HepG2 (cell line): ENCODE data around the gene GMEB1. TPM values are rescaled to one million over a fixed set of nuclear protein-coding genes. Genes with fewer than 3 reads are reported as not detected.

Experiments
- ATF7-NPFF ChIP-seq: sonication (generic); formaldehyde crosslinking; IDR thresholded peaks from 2 replicates; pipeline ENCODE4 v1.8.1; 2023; ENCODE audit warnings: mild to moderate bottlenecking, low read depth, missing genetic modification reagents, moderate library complexity
- BRF2 ChIP-seq: sonication (generic); formaldehyde crosslinking; IDR thresholded peaks from 2 replicates; pipeline ENCODE4 v1.8.1; 2022; ENCODE audit warnings: mild to moderate bottlenecking, missing genetic modification reagents
- CREM ChIP-seq, 2 experiments: sonication (generic) in 1 of 2; formaldehyde crosslinking in 1 of 2; IDR thresholded peaks; 2 replicates each; pipeline versions ENCODE4 v1.4.0 to v1.6.1; 2016 to 2020; ENCODE audit warnings: antibody characterized with exemption in 1 of 2, mild to moderate bottlenecking in 1 of 2, missing genetic modification reagents in 1 of 2
- EEA1 ChIP-seq: sonication (generic); formaldehyde crosslinking; IDR thresholded peaks from 2 replicates; pipeline ENCODE4 v1.5.1; 2020; ENCODE audit warnings: mild to moderate bottlenecking, missing genetic modification reagents, borderline replicate concordance
- MIXL1 ChIP-seq: IDR thresholded peaks from 2 replicates; pipeline ENCODE4 v1.6.1; 2016
- RFX1 ChIP-seq: fragments of 450-650 bp; IDR thresholded peaks from 2 replicates; pipeline ENCODE4 v1.6.1; 2017
- SETDB1 ChIP-seq: sonication (generic); formaldehyde crosslinking; IDR thresholded peaks from 2 replicates; pipeline ENCODE4 v1.5.1; 2020; ENCODE audit warnings: missing genetic modification reagents, mild to moderate bottlenecking, borderline replicate concordance
- SIN3B ChIP-seq: fragments of 150-350 bp; IDR thresholded peaks from 2 replicates; pipeline ENCODE4 v1.6.1; 2014; ENCODE audit warnings: low read length
- SMYD3 ChIP-seq: sonication (generic); formaldehyde crosslinking; IDR thresholded peaks from 2 replicates; pipeline ENCODE4 v1.8.1; 2023; ENCODE audit warnings: mild to moderate bottlenecking, missing genetic modification reagents
- TFAP4 ChIP-seq: sonication (generic); IDR thresholded peaks from 2 replicates; pipeline ENCODE4 v1.6.1; 2016; ENCODE audit warnings: low read depth, borderline replicate concordance
- ZBTB7A ChIP-seq: sonication (generic); formaldehyde crosslinking; IDR thresholded peaks from 2 replicates; pipeline ENCODE4 v1.8.0; 2022; ENCODE audit warnings: mild to moderate bottlenecking, missing genetic modification reagents
- ZFP90 ChIP-seq: sonication (generic); formaldehyde crosslinking; IDR thresholded peaks from 2 replicates; pipeline ENCODE4 v1.8.0; 2022; ENCODE audit warnings: missing genetic modification reagents, mild to moderate bottlenecking, inconsistent platforms, borderline replicate concordance
- ZNF136 ChIP-seq: sonication (generic); formaldehyde crosslinking; IDR thresholded peaks from 2 replicates; pipeline ENCODE4 v1.8.1; 2022; ENCODE audit warnings: low read depth, mild to moderate bottlenecking, moderate library complexity, missing genetic modification reagents
- ZNF234 ChIP-seq: sonication (generic); formaldehyde crosslinking; conservative IDR thresholded peaks from 2 replicates; pipeline ENCODE4 v1.5.1; 2020; ENCODE audit warnings: mild to moderate bottlenecking, missing genetic modification reagents
- ZNF562 ChIP-seq: sonication (generic); formaldehyde crosslinking; IDR thresholded peaks from 2 replicates; pipeline ENCODE4 v1.8.0; 2022; ENCODE audit warnings: missing genetic modification reagents, borderline replicate concordance
- ZNF563 ChIP-seq: sonication (generic); formaldehyde crosslinking; IDR thresholded peaks from 2 replicates; pipeline ENCODE4 v1.8.0; 2022; ENCODE audit warnings: mild to moderate bottlenecking, moderate library complexity, missing genetic modification reagents
- ZNF572 ChIP-seq: sonication (generic); formaldehyde crosslinking; IDR thresholded peaks from 2 replicates; pipeline ENCODE4 v1.5.1; 2020; ENCODE audit warnings: mild to moderate bottlenecking, missing genetic modification reagents
- ZNF609 ChIP-seq: sonication (generic); formaldehyde crosslinking; IDR thresholded peaks from 2 replicates; pipeline ENCODE4 v1.4.0; 2020; ENCODE audit warnings: mild to moderate bottlenecking, missing genetic modification reagents, borderline replicate concordance
- polyA plus RNA-seq, 8 experiments: library from polyadenylated mRNA; depleted of rRNA in 3 of 8; stranded (reverse) in 7 of 8; unstranded in 1 of 8; fragments of >200 nt; fragmentation: Illumina TruSeq in 4 of 8; extraction: Trizol in 4 of 8; gene quantifications; 2 replicates each; pipeline versions ENCODE4 v1.2.1 to v1.2.3, GENCODE V29; 2011 to 2016; ENCODE audit warnings: low read depth in 4 of 8, missing spikeins in 1 of 8, mixed read lengths in 1 of 8; ENCODE audit not compliant: insufficient read depth in 1 of 8
- total RNA-seq, 5 experiments: library from RNA; depleted of rRNA; stranded (reverse); fragments of >200 nt; fragmentation: Illumina TruSeq; extraction: Trizol; gene quantifications; 2 replicates each; pipeline ENCODE4 v1.2.3, GENCODE V29; 2016; ENCODE audit warnings: low read depth in 1 of 5

Gene GMEB1
- total and polyA plus RNA-seq, 2 of the 13 experiments (the other 11 are each of a cell fraction or from before 2014, with no cell fraction given): 3.0 to 6.0 TPM

GRCh38 chr1:28736450-28737306 lies 68.1 kb downstream of the GMEB1 start, which contains the start of gene YTHDF2 (continued):
- TF ChIP-seq ZNF609 (CRISPR knock-in tag): peak; percentile 73
- no peak; the same call in 1 of the 2 replicates for TF ChIP-seq SIN3B
- TF ChIP-seq BRF2 (CRISPR knock-in tag): peak; percentile 89
- peak; percentile 72; the same call in 1 of the 2 replicates for TF ChIP-seq MIXL1 (CRISPR knock-in tag)
- TF ChIP-seq ZNF136 (CRISPR knock-in tag): peak; percentile 81; the same call in 1 of the 2 replicates
- TF ChIP-seq ZFP90 (CRISPR knock-in tag): no peak; the same call in 1 of the 2 replicates
- TF ChIP-seq TFAP4: peak; percentile 86
- TF ChIP-seq CREM (IDR thresholded peaks at IDR 0.05): peak; percentile 63; the same call in 1 of the 2 replicates
- TF ChIP-seq CREM (CRISPR knock-in tag; IDR thresholded peaks at IDR 0.05): no peak
- no peak for TF ChIP-seq SETDB1 (CRISPR knock-in tag)
- peak; percentile 72; the same call in 1 of the 2 replicates for TF ChIP-seq EEA1
- TF ChIP-seq SMYD3: 0 out of 2 replicates have a peak, but pooled peaks have one; percentile 73
- peak; percentile 60; the same call in 1 of the 2 replicates for TF ChIP-seq ZBTB7A (CRISPR knock-in tag)
- peak; percentile 22 for TF ChIP-seq ATF7-NPFF (CRISPR knock-in tag)
- peak; percentile 39; the same call in 1 of the 2 replicates for TF ChIP-seq ZNF563
- TF ChIP-seq ZNF234 (CRISPR knock-in tag): 0 out of 2 replicates have a peak, but pooled peaks have one; percentile 40
- no peak for TF ChIP-seq RFX1
- TF ChIP-seq ZNF572: no peak
- TF ChIP-seq ZNF562 (CRISPR knock-in tag): no peak
